ENCODE data around the gene BMP6. TPM values are rescaled to one million over a fixed set of nuclear protein-coding genes. Genes with fewer than 3 reads are reported as not detected.

BMP6 gene
- total RNA-seq, 2 donors from 2014 or later, result not detected

DNA sequence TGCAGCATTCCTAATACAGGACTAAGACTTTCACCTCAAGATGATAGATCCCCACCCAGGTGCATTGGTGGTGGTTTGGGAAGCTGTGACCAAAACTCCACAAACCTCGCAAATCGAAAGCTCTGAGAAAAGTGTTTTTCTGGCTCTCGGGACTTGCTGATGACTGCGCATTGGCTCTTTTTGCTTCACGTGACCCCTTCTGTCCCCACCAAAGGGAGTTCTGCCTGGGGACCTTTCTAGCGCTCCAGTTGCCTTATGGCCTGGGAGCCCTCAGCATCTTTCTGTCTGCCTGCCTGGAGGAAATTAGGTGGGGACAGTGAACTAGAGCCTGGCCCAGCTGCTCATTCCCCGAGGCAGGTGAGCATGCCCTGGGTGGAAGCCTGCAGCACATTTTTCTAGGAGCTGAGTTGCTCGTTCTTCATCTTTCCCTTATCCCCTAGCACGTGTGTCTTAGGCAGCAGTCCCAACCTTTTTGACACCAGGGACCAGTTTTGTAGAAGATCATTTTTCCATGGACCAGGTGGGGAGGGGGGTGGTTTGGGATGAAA is 94.5 kb downstream of the BMP6 start:
- DNase-seq (ENCODE audit: low spot score in 2 of 2) (no peak), ATAC-seq (no peak)
- Mint-ChIP-seq H3K36me3 (no peaks in the 10 kb centered on the region), H3K27ac (no peak overlapping the region), H3K9me3 (no peaks in the 10 kb centered on the region)

GRCh38 chr6:7821426-7821825 is 95.5 kb downstream of the BMP6 start:
- no peak for ATAC-seq
- no peaks in the 10 kb centered on the region for H3K36me3 Mint-ChIP-seq

GRCh38 chr6:7823552-7823951 is 97.7 kb downstream of the BMP6 start:
- Mint-ChIP-seq H3K36me3 (no peaks in the 10 kb centered on the region), H3K27ac (no peak overlapping the region), H3K9me3 (no peaks in the 10 kb centered on the region)
- ATAC-seq (no peak), DNase-seq (ENCODE audit: low spot score in 2 of 2) (no peak)

More at GRCh38 chr6:7821426-7821825, 95.5 kb downstream of the BMP6 start:
- Mint-ChIP-seq H3K27ac (no peak overlapping the region), H3K9me3 (no peaks in the 10 kb centered on the region)
- DNase-seq (ENCODE audit: low spot score in 2 of 2), result no peak

GRCh38 chr6:7825986-7826385 is 100.1 kb downstream of the BMP6 start:
- ATAC-seq, result no peak
- no peak for DNase-seq (ENCODE audit: low spot score in 2 of 2)
- H3K9me3 Mint-ChIP-seq, result peaks cover 9% of the 10 kb centered on the region in 2 donors
- H3K27ac Mint-ChIP-seq, result no peak overlapping the region
- no peaks in the 10 kb centered on the region for H3K36me3 Mint-ChIP-seq

DNA sequence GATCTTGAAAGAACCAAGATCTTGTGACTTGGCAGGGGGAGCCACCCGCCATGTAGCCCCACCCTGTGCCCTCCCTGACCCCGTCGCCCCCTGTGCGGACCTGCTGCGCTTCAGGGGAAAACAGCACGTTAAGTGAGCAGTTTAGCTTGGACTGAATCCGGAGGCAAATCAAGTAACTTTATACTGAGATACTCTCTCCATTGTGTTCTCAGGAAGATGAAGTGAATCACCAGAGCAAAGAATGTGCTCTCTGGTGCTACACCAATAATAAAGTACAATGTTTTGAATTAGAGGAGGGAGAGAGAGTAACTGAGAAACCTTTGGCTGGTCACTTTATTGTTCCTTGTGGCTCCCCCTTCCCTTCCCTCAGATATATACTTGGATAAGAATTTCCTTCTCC is 101.2 kb downstream of the BMP6 start:
- Mint-ChIP-seq H3K9me3 (peaks cover 10 to 11% of the 10 kb centered on the region in 2 donors), H3K36me3 (no peaks in the 10 kb centered on the region), H3K27ac (no peak overlapping the region)
- DNase-seq (ENCODE audit: low spot score in 2 of 2) (no peak), ATAC-seq (no peak)

GRCh38 chr6:7828124-7828523 is 102.2 kb downstream of the BMP6 start:
- ATAC-seq, result no peak
- peaks cover 10 to 11% of the 10 kb centered on the region in 2 donors for H3K9me3 Mint-ChIP-seq
- H3K36me3 Mint-ChIP-seq, result no peaks in the 10 kb centered on the region
- no peak overlapping the region for H3K27ac Mint-ChIP-seq
- DNase-seq (ENCODE audit: low spot score in 2 of 2), result no peak

GRCh38 chr6:7832904-7833750 is 107.2 kb downstream of the BMP6 start:
- ATAC-seq, result no peak

GRCh38 chr6:7833751-7834070 is 107.8 kb downstream of the BMP6 start:
- ATAC-seq (no peak), DNase-seq (ENCODE audit: low spot score in 2 of 2) (no peak)
- H3K9me3 Mint-ChIP-seq, result peaks cover 10 to 11% of the 10 kb centered on the region in 2 donors
- no peak overlapping the region for H3K27ac Mint-ChIP-seq
- H3K36me3 Mint-ChIP-seq, result no peaks in the 10 kb centered on the region

More at GRCh38 chr6:7832904-7833750, 107.2 kb downstream of the BMP6 start:
- DNase-seq (ENCODE audit: low spot score in 2 of 2), result no peak
- Mint-ChIP-seq H3K9me3 (peaks cover 10 to 11% of the 10 kb centered on the region in 2 donors), H3K27ac (no peak overlapping the region), H3K36me3 (no peaks in the 10 kb centered on the region)

- no peak for ATAC-seq
- DNase-seq (ENCODE audit: low spot score in 2 of 2), result no peak
- Mint-ChIP-seq H3K36me3 (no peaks in the 10 kb centered on the region), H3K27ac (no peak overlapping the region), H3K9me3 (no peaks in the 10 kb centered on the region)
Observed at GRCh38 chr6:7836371-7837026, 110.6 kb downstream of the BMP6 start.

DNA sequence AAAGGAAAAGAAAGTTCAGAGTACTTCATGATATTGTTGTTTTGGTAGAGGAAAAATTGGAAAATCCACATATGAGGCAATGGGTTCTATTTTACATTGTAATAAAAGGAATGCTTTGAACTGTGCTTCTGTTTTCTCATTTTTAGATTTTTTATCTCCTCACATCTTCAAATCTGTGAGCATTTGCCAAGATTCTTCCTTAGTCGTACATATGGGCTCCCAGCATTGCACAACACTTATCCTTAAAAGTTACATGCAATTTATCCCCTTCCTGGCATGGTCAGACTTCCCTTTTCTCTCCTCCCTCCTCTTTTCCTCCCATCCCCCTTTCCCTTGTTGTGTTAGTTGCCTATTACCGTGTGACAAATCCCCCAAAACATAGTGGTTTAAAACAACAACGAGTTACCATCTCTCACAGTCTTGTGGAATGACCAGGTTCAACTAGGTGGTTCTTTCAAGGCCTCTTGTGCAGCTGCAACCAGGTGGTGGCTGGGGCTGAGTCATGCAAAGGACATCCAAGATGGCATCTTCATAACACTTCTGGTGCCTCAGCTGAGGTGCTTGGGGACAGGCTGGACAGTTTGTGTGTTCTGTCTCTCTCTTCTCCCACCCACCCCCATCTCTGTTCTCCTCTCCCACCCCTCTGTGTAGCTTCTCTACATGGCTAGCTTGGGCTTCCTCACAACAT is 116.0 kb downstream of the BMP6 start:
- DNase-seq (ENCODE audit: low spot score in 2 of 2) (no peak), ATAC-seq (no peak)
- H3K9me3 Mint-ChIP-seq, result no peaks in the 10 kb centered on the region
- H3K27ac Mint-ChIP-seq, result no peak overlapping the region
- no peaks in the 10 kb centered on the region for H3K36me3 Mint-ChIP-seq

DNA sequence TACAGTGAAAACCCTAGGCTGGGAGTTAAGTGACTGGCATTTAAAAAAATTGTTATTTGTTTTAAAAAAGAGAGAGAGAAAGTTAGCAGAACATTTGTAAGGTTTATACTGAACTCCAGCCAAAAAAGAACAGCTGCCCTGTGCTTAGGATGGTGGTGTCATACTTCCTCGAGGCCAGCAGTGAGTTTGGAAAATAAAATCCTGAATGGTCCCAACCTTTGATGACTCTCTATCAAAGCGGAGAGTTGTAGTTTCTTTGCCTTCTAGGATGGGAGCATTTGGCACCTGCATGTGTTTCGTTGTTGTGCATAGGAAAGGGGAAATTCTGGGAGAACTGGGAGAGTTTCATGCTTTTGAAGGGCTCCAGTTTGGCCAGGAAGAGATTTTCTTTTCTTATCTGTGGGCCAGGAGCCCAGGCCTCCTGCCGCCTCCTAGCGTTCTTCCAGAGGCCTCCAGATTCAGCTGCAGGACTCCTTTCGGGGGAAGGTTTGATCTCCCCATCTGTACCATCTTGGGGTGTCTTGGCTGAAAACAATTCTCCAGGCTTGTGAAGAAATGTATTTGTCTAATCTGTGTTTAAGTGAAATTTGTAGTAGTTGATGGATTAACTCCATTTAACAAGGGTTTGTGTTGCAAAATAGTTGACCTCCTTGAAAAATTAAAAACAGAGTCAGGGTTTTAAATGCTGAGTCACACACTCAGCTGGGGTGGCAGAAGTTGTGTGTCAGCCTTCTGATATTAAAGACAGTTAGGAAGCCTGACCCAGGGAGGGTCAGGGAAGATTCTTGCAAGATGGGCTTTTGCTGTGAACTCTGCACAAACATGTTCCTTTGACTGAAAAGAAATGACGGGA is 121.3 kb downstream of the BMP6 start:
- H3K36me3 Mint-ChIP-seq, result no peaks in the 10 kb centered on the region
- ATAC-seq, result no peak
- H3K9me3 Mint-ChIP-seq, result peaks cover 5 to 7% of the 10 kb centered on the region in 2 donors
- DNase-seq (ENCODE audit: low spot score in 2 of 2), result no peak
- no peak overlapping the region for H3K27ac Mint-ChIP-seq

GRCh38 chr6:7848229-7848628 is 122.3 kb downstream of the BMP6 start:
- Mint-ChIP-seq H3K27ac (no peak overlapping the region), H3K9me3 (peaks cover 5 to 7% of the 10 kb centered on the region in 2 donors), H3K36me3 (peaks cover 6 to 7% of the 10 kb centered on the region in 2 donors)
- ATAC-seq (no peak), DNase-seq (ENCODE audit: low spot score in 2 of 2) (no peak)

DNA sequence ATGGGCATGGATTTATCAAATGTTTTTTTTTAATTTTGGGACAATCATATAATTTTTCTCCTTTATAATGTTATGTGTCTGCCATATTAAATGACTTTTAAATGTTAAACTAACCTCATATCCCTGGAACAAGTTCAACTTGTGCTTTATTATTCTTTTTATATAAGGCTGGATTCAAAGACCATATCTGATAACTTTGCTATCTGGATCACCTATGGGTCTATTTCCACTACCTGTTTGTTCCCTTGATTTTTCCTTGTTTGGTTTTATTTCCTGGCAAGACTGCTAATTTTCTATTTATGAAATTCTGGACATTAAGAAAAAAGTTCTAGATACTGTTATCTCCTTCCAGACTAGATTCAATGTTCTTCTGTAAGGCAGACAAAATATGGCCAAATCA is 125.9 kb downstream of the BMP6 start:
- Mint-ChIP-seq H3K27ac (no peak overlapping the region), H3K36me3 (peaks cover 6 to 8% of the 10 kb centered on the region in 2 donors), H3K9me3 (peaks cover 5 to 7% of the 10 kb centered on the region in 2 donors)
- DNase-seq (ENCODE audit: low spot score in 2 of 2) (no peak), ATAC-seq (no peak)

DNA sequence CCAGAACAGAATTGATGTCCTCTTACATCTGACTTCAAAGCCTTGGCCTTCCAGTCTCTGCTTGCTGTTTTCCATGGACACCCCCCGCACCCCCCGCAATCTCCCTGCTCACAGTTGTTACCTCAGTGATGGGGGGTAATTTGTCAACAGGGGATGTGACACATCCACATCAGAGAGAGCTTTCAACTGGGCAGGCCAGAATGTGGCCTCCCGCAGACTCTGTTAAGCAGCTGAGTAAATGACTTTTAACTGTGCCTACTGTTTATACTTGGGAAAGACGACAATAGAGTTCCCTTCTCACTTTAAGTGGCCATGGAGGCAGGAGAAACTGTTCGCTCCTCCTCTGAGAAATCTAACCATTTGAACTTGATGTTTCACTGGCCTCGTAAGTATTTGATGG is 133.7 kb downstream of the BMP6 start:
- no peaks in the 10 kb centered on the region for H3K36me3 Mint-ChIP-seq
- DNase-seq (ENCODE audit: low spot score in 2 of 2) (no peak), ATAC-seq (no peak)
- no peaks in the 10 kb centered on the region for H3K9me3 Mint-ChIP-seq
- no peak overlapping the region for H3K27ac Mint-ChIP-seq

- Mint-ChIP-seq H3K9me3 (no peaks in the 10 kb centered on the region), H3K36me3 (no peaks in the 10 kb centered on the region), H3K27ac (no peak overlapping the region)
- ATAC-seq (no peak), DNase-seq (ENCODE audit: low spot score in 2 of 2) (no peak)
Observed at GRCh38 chr6:7865781-7866180, 139.9 kb downstream of the BMP6 start.

- Mint-ChIP-seq H3K36me3 (no peaks in the 10 kb centered on the region), H3K27ac (no peak overlapping the region), H3K9me3 (no peaks in the 10 kb centered on the region)
- no peak for DNase-seq (ENCODE audit: low spot score in 2 of 2)
- ATAC-seq, result no peak
Observed at GRCh38 chr6:7866526-7866925, 140.6 kb downstream of the BMP6 start.

All from activated naive CD4-positive, alpha-beta T cell treated with anti-CD3 and anti-CD28 coated beads, Interleukin-2, amount 50 U/mL, for 72 hours (primary cell).